ENCODE results near the gene MSI2.

DNA sequence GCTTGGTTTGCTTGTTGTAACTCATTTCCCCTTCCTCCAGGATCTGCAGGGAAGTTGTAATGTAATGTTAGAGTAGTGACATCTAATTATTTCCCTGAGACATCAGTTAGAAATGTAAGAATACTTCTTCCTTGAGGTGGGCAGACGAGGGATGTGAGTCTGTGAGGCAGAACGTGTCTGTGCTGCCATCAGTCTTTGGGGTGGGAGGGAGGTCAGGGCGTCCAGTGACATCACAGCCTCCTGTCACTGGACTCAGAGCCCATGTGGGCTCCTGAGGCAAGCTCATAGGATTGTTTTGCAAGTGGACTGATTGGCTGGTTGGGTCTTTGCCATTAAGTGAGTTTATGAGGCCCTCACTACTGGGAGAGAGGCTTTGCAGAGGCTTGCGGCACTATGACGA is 300.0 kb downstream of the MSI2 start:
- TF ChIP-seq, protein P1, sequence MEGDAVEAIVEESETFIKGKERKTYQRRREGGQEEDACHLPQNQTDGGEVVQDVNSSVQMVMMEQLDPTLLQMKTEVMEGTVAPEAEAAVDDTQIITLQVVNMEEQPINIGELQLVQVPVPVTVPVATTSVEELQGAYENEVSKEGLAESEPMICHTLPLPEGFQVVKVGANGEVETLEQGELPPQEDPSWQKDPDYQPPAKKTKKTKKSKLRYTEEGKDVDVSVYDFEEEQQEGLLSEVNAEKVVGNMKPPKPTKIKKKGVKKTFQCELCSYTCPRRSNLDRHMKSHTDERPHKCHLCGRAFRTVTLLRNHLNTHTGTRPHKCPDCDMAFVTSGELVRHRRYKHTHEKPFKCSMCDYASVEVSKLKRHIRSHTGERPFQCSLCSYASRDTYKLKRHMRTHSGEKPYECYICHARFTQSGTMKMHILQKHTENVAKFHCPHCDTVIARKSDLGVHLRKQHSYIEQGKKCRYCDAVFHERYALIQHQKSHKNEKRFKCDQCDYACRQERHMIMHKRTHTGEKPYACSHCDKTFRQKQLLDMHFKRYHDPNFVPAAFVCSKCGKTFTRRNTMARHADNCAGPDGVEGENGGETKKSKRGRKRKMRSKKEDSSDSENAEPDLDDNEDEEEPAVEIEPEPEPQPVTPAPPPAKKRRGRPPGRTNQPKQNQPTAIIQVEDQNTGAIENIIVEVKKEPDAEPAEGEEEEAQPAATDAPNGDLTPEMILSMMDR (IDR thresholded peaks at IDR 0.05): no peak
- TF ChIP-seq POLR2A (IDR thresholded peaks at IDR 0.05): no peak
